Kidney (tissue), 14 donors: ENCODE data around the gene DUSP21. TPM values are rescaled to one million over a fixed set of nuclear protein-coding genes. Genes with fewer than 3 reads are reported as not detected.
A peak's percentile ranks its signal among the peaks of the same experiment; 100 is the strongest.
"Not testable (repeated sequence)": the region's sequence is repeated elsewhere in the genome, so short reads cannot be mapped to it uniquely, and the experiment has no call there.

Source experiments
- DNase-seq, 5 donors: peaks; one replicate each; pipeline ENCODE4 v3.0.0-alpha.2; 2013 to 2020
- FAIRE-seq: peaks from 2 replicates; lab custom pipeline; 2012; peaks lifted over from hg19 to GRCh38; lab: Jason Lieb, UNC
- H3K27ac ChIP-seq, 2 donors: one replicate each; pipeline ENCODE4 v1.7.0; 2013; ENCODE audit warnings: low read depth in 2 of 2, low read length in 2 of 2, inconsistent platforms in 1 of 2
- H3K27me3 ChIP-seq: one replicate; pipeline ENCODE4 v1.7.1; 2013; ENCODE audit warnings: low read length, inconsistent platforms; ENCODE audit not compliant: control insufficient read depth, insufficient read depth
- H3K36me3 ChIP-seq, 3 donors: one replicate each; pipeline versions ENCODE4 v1.7.0 to v1.7.1; 2013; ENCODE audit warnings: low read length in 3 of 3, control low read depth in 1 of 3, inconsistent platforms in 1 of 3; ENCODE audit not compliant: insufficient read depth in 3 of 3, control insufficient read depth in 2 of 3
- H3K4me1 ChIP-seq, 3 donors: one replicate each; pipeline versions ENCODE4 v1.7.0 to v1.7.1; 2013; ENCODE audit warnings: low read length in 3 of 3, inconsistent platforms in 1 of 3, low read depth in 1 of 3; ENCODE audit not compliant: control insufficient read depth in 2 of 3, insufficient read depth in 2 of 3
- H3K4me3 ChIP-seq, 3 donors: one replicate each; pipeline versions ENCODE4 v1.7.0 to v1.8.1; 2013; ENCODE audit warnings: low read length in 3 of 3, control low read depth in 1 of 3, inconsistent platforms in 1 of 3
- H3K9ac ChIP-seq, 3 donors: one replicate each; pipeline versions ENCODE4 v1.7.0 to v1.7.1; 2013; ENCODE audit warnings: low read length in 3 of 3, control low read depth in 1 of 3, inconsistent platforms in 1 of 3
- H3K9me3 ChIP-seq, 3 donors: one replicate each; pipeline versions ENCODE4 v1.7.0 to v1.7.1; 2013; ENCODE audit warnings: low read length in 3 of 3, control low read depth in 1 of 3, inconsistent platforms in 1 of 3; ENCODE audit not compliant: control insufficient read depth in 2 of 3, insufficient read depth in 1 of 3
- intact Hi-C: fragments of 100-400 bp; cut with DNase I; formaldehyde crosslinking; loops from one replicate; pipeline ENCODE4 v1.11.1; 2022
- polyA plus RNA-seq: library from polyadenylated mRNA; stranded (reverse); fragments of 350-450 nt; fragmentation: Illumina TruSeq; extraction: RNeasy Lipid Tissue Mini Kit (QIAGEN cat#74804); gene quantifications from one replicate; pipeline ENCODE4 v1.2.3, GENCODE V29; 2014; ENCODE audit warnings: low read depth, low replicate concordance; ENCODE audit not compliant: insufficient read depth
- total RNA-seq: library from RNA; stranded (reverse); fragmentation: NEBNext Ultra II Directional; extraction: Animal tissue kit (Norgen Biotek cat#: 25700); gene quantifications from one replicate; pipeline ENCODE4 v1.2.1, GENCODE V29; 2021
- TF ChIP-seq, protein P1 (sequence below): IDR thresholded peaks from 3 replicates; pipeline ENCODE4 v1.5.1; 2012; ENCODE audit warnings: mild to moderate bottlenecking, moderate library complexity, borderline replicate concordance; ENCODE audit not compliant: insufficient read depth; ENCODE audit errors: extremely low read depth
- donor health status: control.
- donor health status: control.
- donor health status: control.
- donor health status: control.
- donor health status: control.
- donor health status: DM: yes; HTN: yes; CAD: no.
- donor health status: Normal renal cell carcinoma (clear cell type).

The DUSP21 gene
- total and polyA plus RNA-seq, 2 donors from 2014 or later, result not detected

DNA sequence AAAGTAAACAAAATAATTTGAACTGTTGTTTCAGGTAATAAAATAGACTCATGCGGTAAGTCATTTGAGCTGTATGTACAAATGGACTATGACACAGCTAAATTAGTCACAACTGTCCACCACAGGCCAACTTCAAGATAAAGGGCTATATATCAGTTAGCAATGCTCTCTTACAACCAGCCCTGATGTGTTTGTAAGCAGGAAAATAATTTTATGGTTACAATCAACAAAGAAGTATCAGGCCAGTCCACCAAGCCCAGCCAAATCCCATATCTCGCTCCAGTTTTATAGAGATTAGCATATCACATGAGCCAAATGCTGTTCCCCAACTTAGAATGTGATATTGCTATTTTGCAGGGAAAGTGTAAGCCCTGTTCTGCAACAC is 511 bp upstream of the DUSP21 start:
- H3K4me3 ChIP-seq, result no peak overlapping the region
- no peaks in the 10 kb centered on the region for H3K36me3 ChIP-seq
- no peaks in the 10 kb centered on the region for H3K9me3 ChIP-seq
- FAIRE-seq, result no peak
- no peaks in the 10 kb centered on the region for H3K4me1 ChIP-seq
- intact Hi-C loops, result no loop called here
- peak in 1 of 5 donors; percentile 0 for DNase-seq
- no peaks in the 10 kb centered on the region for H3K27me3 ChIP-seq
- no peak overlapping the region for H3K27ac ChIP-seq
- TF ChIP-seq, protein P1, sequence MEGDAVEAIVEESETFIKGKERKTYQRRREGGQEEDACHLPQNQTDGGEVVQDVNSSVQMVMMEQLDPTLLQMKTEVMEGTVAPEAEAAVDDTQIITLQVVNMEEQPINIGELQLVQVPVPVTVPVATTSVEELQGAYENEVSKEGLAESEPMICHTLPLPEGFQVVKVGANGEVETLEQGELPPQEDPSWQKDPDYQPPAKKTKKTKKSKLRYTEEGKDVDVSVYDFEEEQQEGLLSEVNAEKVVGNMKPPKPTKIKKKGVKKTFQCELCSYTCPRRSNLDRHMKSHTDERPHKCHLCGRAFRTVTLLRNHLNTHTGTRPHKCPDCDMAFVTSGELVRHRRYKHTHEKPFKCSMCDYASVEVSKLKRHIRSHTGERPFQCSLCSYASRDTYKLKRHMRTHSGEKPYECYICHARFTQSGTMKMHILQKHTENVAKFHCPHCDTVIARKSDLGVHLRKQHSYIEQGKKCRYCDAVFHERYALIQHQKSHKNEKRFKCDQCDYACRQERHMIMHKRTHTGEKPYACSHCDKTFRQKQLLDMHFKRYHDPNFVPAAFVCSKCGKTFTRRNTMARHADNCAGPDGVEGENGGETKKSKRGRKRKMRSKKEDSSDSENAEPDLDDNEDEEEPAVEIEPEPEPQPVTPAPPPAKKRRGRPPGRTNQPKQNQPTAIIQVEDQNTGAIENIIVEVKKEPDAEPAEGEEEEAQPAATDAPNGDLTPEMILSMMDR, result no peak
- H3K9ac ChIP-seq, result no peak overlapping the region

DNA sequence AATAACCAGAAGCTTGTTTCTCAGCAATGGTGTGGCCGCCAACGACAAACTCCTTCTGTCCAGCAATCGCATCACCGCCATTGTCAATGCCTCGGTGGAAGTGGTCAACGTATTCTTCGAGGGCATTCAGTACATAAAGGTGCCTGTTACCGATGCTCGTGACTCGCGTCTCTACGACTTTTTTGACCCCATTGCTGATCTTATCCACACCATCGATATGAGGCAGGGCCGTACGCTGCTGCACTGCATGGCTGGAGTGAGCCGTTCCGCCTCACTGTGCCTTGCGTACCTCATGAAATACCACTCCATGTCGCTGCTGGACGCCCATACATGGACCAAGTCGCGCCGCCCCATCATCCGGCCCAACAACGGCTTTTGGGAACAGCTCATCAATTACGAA is 383 bp downstream of the DUSP21 start:
- intact Hi-C loops, result no loop called here
- TF ChIP-seq, protein P1, result no peak
- H3K27me3 ChIP-seq, result no peaks in the 10 kb centered on the region
- H3K36me3 ChIP-seq, result no peaks in the 10 kb centered on the region
- H3K4me3 ChIP-seq, result no peak overlapping the region
- H3K9ac ChIP-seq, result no peak overlapping the region
- FAIRE-seq (no peak), DNase-seq (no peak)
- H3K27ac ChIP-seq, result no peak overlapping the region
- H3K4me1 ChIP-seq, result no peaks in the 10 kb centered on the region
- no peaks in the 10 kb centered on the region for H3K9me3 ChIP-seq

DNA sequence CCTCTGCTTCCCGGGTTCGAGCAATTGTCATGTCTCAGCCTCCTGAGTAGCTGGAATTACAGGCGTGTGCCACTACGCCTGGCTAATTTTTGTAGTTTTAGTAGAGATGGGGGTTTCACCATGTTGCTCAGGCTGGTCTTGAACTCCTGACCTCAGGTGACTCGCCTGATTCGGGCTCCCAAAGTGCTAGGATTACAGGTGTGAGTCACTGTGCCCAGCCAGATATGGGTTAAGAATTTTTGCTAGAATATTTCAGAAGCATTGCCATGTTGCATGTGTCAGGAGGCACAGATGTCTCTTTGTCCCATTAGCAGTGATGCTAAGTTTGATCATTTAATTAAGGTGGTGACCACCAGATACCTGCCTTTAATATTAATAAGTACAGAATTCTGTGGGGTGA is 7.1 kb downstream of the DUSP21 start:
- H3K9ac ChIP-seq, H3K9me3 ChIP-seq, H3K27ac ChIP-seq, H3K4me1 ChIP-seq, intact Hi-C loops, H3K36me3 ChIP-seq, FAIRE-seq, H3K27me3 ChIP-seq, DNase-seq, H3K4me3 ChIP-seq: not testable (repeated sequence)

DNA sequence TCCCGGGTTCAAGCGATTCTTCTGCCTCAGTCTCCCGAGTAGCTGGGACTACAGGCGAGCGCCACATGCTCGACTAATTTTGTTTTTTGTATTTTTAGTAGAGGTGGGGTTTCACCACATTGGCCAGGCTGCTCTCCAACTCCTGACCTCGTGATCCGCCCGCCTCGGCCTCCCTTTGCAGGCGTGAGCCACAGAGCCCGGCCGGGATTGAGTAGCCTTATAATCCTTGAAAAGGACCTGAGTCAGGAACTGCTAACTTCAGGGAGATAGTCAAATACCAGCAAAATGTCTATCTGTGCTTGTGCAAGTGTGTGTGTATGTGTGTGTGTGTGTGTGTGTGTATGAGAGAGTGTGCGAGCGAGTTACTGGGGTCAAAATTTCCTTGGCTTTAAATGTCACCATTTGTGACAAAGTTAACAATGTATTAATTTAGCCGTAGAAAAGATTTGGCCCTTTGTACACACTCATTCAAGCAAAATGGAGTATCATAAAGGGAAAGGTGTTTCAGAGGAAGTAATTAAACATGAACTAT is 27.4 kb downstream of the DUSP21 start:
- Histone ChIP-seq H3K27ac (no peak overlapping the region), H3K9me3 (no peaks in the 10 kb centered on the region), H3K9ac (peak overlapping the region in 1 of 3 donors; percentile 71), H3K4me3 (peak overlapping the region; percentile 29 to 76 (median 62)), H3K36me3 (no peaks in the 10 kb centered on the region), H3K27me3 (no peaks in the 10 kb centered on the region), H3K4me1 (peaks cover 0 to 3% (median 2%) of the 10 kb centered on the region in 3 donors)
- FAIRE-seq, result no peak
- intact Hi-C loops, result no loop called here
- TF ChIP-seq, protein P1, result no peak
- DNase-seq, result peak in 4 of 5 donors; percentile 11 to 77 (median 26)
